OCI-LY7 (cell line): ENCODE measurements around the gene LRRC4C. TPM values are rescaled to one million over a fixed set of nuclear protein-coding genes. Genes with fewer than 3 reads are reported as not detected.

Experiments used
- BruUV-seq: library from RNA; stranded (reverse); fragments of 400-500 nt; replicated peaks from 2 replicates; lab custom pipeline; 2021; lab: Mats Ljungman, UMichigan
- CTCF ChIA-PET: fragments of 300-600 bp; sonication (Branson Sonifier 250); formaldehyde crosslinking; loops from one replicate; lab custom pipeline; 2022; ENCODE audit warnings: antibody characterized with exemption; ENCODE audit not compliant: unreplicated experiment; lab: Charles Lee
- POLR2A ChIA-PET: fragments of 300-600 bp; sonication (Branson Sonifier 250); formaldehyde crosslinking; loops from one replicate; lab custom pipeline; 2022; ENCODE audit warnings: antibody characterized with exemption; lab: Charles Lee
- DNase-seq: peaks from one replicate; pipeline ENCODE4 v3.0.0-alpha.2; 2015; ENCODE audit warnings: low spot score
- H2AFZ ChIP-seq: fragments of 200-600 bp; sonication (generic), shearing (Covaris generic); 2 replicates; pipeline ENCODE4 v1.6.1; 2014; ENCODE audit warnings: mild to moderate bottlenecking, antibody characterized with exemption, low read length, moderate library complexity
- H3K27ac ChIP-seq: fragments of 200-600 bp; sonication (generic); 2 replicates; pipeline ENCODE4 v1.5.1; 2014; ENCODE audit warnings: mixed run types, low read depth, mild to moderate bottlenecking, moderate library complexity, low read length, inconsistent platforms; ENCODE audit not compliant: poor library complexity, severe bottlenecking
- H3K36me3 ChIP-seq: fragments of 200-600 bp; sonication (generic); 2 replicates; pipeline ENCODE4 v1.6.1; 2014; ENCODE audit warnings: mild to moderate bottlenecking, antibody characterized with exemption, low read length, moderate library complexity, mixed read lengths; ENCODE audit not compliant: insufficient read depth
- H3K4me1 ChIP-seq: fragments of 200-600 bp; sonication (generic); 2 replicates; pipeline ENCODE4 v1.5.1; 2014; ENCODE audit warnings: mild to moderate bottlenecking, low read length; ENCODE audit not compliant: insufficient read depth, poor library complexity, severe bottlenecking
- H3K4me2 ChIP-seq: fragments of 200-600 bp; sonication (generic); 2 replicates; pipeline ENCODE4 v1.6.1; 2014; ENCODE audit warnings: mild to moderate bottlenecking, low read length
- H3K4me3 ChIP-seq: fragments of 200-600 bp; sonication (generic); 2 replicates; pipeline ENCODE4 v1.5.1; 2014; ENCODE audit warnings: mild to moderate bottlenecking, low read depth, low read length; ENCODE audit not compliant: poor library complexity, severe bottlenecking
- H3K79me2 ChIP-seq: fragments of 200-600 bp; sonication (generic); 2 replicates; pipeline ENCODE4 v1.6.1; 2016; ENCODE audit warnings: low read depth, mild to moderate bottlenecking, low read length, moderate library complexity, mixed read lengths; ENCODE audit not compliant: insufficient read depth
- H3K9me2 ChIP-seq: fragments of 200-600 bp; sonication (generic); 2 replicates; pipeline ENCODE4 v1.6.1; 2016; ENCODE audit warnings: mild to moderate bottlenecking, low read length, mixed read lengths; ENCODE audit not compliant: insufficient read depth
- H3K9me3 ChIP-seq: fragments of 200-600 bp; sonication (generic); 2 replicates; pipeline ENCODE4 v1.6.1; 2014; ENCODE audit warnings: mild to moderate bottlenecking, mixed run types, low read length, mixed read lengths
- H4K20me1 ChIP-seq: fragments of 200-600 bp; sonication (generic); 2 replicates; pipeline ENCODE4 v1.6.1; 2014; ENCODE audit warnings: mild to moderate bottlenecking, antibody characterized with exemption, low read length, moderate library complexity, mixed read lengths; ENCODE audit not compliant: insufficient read depth
- EZH2phosphoT487 ChIP-seq: fragments of 200-600 bp; sonication (generic); IDR thresholded peaks from 2 replicates; pipeline ENCODE4 v1.6.1; 2018; ENCODE audit warnings: low read depth, borderline replicate concordance, mild to moderate bottlenecking, mixed run types, antibody characterized with exemption, low read length, moderate library complexity, mixed read lengths
- intact Hi-C: fragments of 100-400 bp; cut with micrococcal nuclease; formaldehyde crosslinking; loops from one replicate; pipeline ENCODE4 v1.10.0; 2022; ENCODE audit not compliant: unreplicated experiment
- total RNA-seq, 2 experiments: library from RNA; depleted of rRNA in 1 of 2; stranded (reverse); fragments of >200 nt in 1 of 2; shearing (Covaris generic) in 1 of 2; gene quantifications; 2 replicates each; pipeline ENCODE4 v1.2.3, GENCODE V29; 2014 to 2022
- TF ChIP-seq, protein P1 (sequence below): fragments of 200-600 bp; sonication (generic); conservative IDR thresholded peaks from 2 replicates; pipeline ENCODE4 v1.5.1; 2014; ENCODE audit warnings: mild to moderate bottlenecking, antibody characterized with exemption, low read length, moderate library complexity, mixed read lengths

The LRRC4C gene
- total RNA-seq, 2 experiments from 2014 or later: not detected

DNA sequence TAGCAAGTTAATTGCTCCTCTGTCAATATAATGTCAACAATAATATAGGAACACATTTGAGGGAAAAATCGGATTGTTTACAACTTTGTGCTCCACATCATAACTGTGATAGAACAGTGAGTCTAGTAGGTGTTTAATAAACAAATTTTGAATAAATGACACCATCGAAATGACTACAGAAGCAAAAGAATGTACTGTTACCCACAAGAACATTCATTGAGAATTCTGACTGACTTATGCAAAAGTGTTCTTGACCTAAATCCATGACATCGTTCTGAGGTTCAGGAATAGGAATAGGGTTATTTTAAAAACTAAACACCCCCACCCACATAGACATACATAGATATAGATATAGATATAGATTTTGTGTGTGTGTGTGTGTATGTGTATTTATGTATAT lies 8.4 kb downstream of the LRRC4C start:
- no peaks in the 10 kb centered on the region for H3K79me2 ChIP-seq
- no peaks in the 10 kb centered on the region for H3K9me3 ChIP-seq
- ChIA-PET CTCF (no interaction called here), POLR2A (no interaction called here)
- intact Hi-C loops: no loop called here
- H2AFZ ChIP-seq: no peak overlapping the region
- no peak for TF ChIP-seq EZH2phosphoT487
- TF ChIP-seq, protein P1, sequence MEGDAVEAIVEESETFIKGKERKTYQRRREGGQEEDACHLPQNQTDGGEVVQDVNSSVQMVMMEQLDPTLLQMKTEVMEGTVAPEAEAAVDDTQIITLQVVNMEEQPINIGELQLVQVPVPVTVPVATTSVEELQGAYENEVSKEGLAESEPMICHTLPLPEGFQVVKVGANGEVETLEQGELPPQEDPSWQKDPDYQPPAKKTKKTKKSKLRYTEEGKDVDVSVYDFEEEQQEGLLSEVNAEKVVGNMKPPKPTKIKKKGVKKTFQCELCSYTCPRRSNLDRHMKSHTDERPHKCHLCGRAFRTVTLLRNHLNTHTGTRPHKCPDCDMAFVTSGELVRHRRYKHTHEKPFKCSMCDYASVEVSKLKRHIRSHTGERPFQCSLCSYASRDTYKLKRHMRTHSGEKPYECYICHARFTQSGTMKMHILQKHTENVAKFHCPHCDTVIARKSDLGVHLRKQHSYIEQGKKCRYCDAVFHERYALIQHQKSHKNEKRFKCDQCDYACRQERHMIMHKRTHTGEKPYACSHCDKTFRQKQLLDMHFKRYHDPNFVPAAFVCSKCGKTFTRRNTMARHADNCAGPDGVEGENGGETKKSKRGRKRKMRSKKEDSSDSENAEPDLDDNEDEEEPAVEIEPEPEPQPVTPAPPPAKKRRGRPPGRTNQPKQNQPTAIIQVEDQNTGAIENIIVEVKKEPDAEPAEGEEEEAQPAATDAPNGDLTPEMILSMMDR: no peak
- no peak for DNase-seq
- no peak overlapping the region for H3K27ac ChIP-seq
- H3K4me3 ChIP-seq: no peak overlapping the region
- no TSS peak for BruUV-seq
- no peaks in the 10 kb centered on the region for H3K4me1 ChIP-seq
- no peaks in the 10 kb centered on the region for H3K9me2 ChIP-seq
- H3K36me3 ChIP-seq: no peaks in the 10 kb centered on the region
- H4K20me1 ChIP-seq: no peaks in the 10 kb centered on the region
- H3K4me2 ChIP-seq: no peak overlapping the region

- Histone ChIP-seq H3K4me3 (no peak overlapping the region), H3K9me2 (no peaks in the 10 kb centered on the region), H3K27ac (no peak overlapping the region), H2AFZ (no peak overlapping the region), H4K20me1 (no peaks in the 10 kb centered on the region), H3K4me1 (no peaks in the 10 kb centered on the region), H3K36me3 (no peaks in the 10 kb centered on the region), H3K9me3 (no peaks in the 10 kb centered on the region), H3K79me2 (no peaks in the 10 kb centered on the region), H3K4me2 (no peak overlapping the region)
- DNase-seq: no peak
- ChIA-PET CTCF (interaction anchor here (0.6 kb wide), 1 partner anchor 1236 kb away, joined by 3 read pairs; no protein-coding TSS in a partner anchor), POLR2A (interaction anchor here (0.6 to 1.2 kb wide), 3 partner anchors 36 to 157 kb away, joined by 3 read pairs; no protein-coding TSS in a partner anchor)
- TF ChIP-seq, protein P1: no peak
- no peak for TF ChIP-seq EZH2phosphoT487
- BruUV-seq: no TSS peak
- intact Hi-C loops: no loop called here
Observed at GRCh38 chr11:41449483-41450050, 9.9 kb downstream of the LRRC4C start.

GRCh38 chr11:41446566-41446965 lies 12.9 kb downstream of the LRRC4C start:
- TF ChIP-seq EZH2phosphoT487: no peak
- TF ChIP-seq, protein P1: no peak
- no peak overlapping the region for H2AFZ ChIP-seq
- ChIA-PET POLR2A (interaction anchor here (1.1 kb wide), 1 partner anchor 28 kb away, joined by 3 read pairs; no protein-coding TSS in a partner anchor), CTCF (no interaction called here)
- no peaks in the 10 kb centered on the region for H3K4me1 ChIP-seq
- no peak overlapping the region for H3K27ac ChIP-seq
- no peak overlapping the region for H3K4me3 ChIP-seq
- H4K20me1 ChIP-seq: no peaks in the 10 kb centered on the region
- no peak for DNase-seq
- no peak overlapping the region for H3K4me2 ChIP-seq
- H3K9me3 ChIP-seq: no peaks in the 10 kb centered on the region
- no peaks in the 10 kb centered on the region for H3K36me3 ChIP-seq
- intact Hi-C loops: no loop called here
- no peaks in the 10 kb centered on the region for H3K9me2 ChIP-seq
- H3K79me2 ChIP-seq: no peaks in the 10 kb centered on the region
- no TSS peak for BruUV-seq
